Epithelial cell of esophagus (primary cell): ENCODE results near the gene SAT2.
"Not testable (repeated sequence)": the region's sequence is repeated elsewhere in the genome, so short reads cannot be mapped to it uniquely, and the experiment has no call there.

Experiments used
- DNase-seq: peaks from one replicate; pipeline ENCODE4 v3.0.0; 2010; ENCODE audit warnings: low read depth
- H3K4me3 ChIP-seq: 2 replicates; pipeline ENCODE4 v1.5.1; 2011; ENCODE audit warnings: mild to moderate bottlenecking, low read length, control low read depth
- CTCF ChIP-seq: IDR thresholded peaks from 2 replicates; pipeline ENCODE4 v1.5.1; 2011; ENCODE audit warnings: low read depth, mild to moderate bottlenecking, low read length, control low read depth, inconsistent platforms; ENCODE audit not compliant: insufficient read depth; ENCODE audit errors: missing control alignments

SAT2 gene

GRCh38 chr17:7612294-7612640 is 15.4 kb downstream of the SAT2 start:
- no peak overlapping the region for H3K4me3 ChIP-seq
- TF ChIP-seq CTCF: no peak
- DNase-seq: no peak

- no peak for DNase-seq
- TF ChIP-seq CTCF: no peak
- H3K4me3 ChIP-seq: no peak overlapping the region
These were observed 15.9 kb downstream of the SAT2 start for GRCh38 chr17:7611635-7612293.

GRCh38 chr17:7610641-7611040 is 17.0 kb downstream of the SAT2 start:
- no peak overlapping the region for H3K4me3 ChIP-seq
- TF ChIP-seq CTCF: no peak
- no peak for DNase-seq

DNA sequence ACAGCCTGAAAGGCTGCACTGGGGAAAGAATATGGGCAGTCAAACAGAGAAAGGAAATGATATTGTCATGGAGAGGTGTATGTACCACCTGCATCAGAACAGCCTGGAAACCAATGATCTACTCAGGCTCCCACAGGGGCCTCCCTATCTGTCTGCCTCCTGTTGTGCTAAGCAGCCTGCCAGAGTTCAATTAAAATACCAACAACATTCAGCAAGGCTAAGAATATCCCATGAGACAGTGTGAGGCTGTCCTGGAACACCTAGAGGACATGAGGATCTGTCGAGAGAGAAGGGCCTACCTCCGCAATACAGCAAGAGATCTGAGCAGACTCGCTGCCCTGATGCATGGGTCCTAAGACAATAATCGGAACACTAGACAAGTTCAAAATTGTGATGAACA is 21.3 kb downstream of the SAT2 start:
- no peak overlapping the region for H3K4me3 ChIP-seq
- DNase-seq: no peak
- no peak for TF ChIP-seq CTCF

GRCh38 chr17:7597561-7597960 is 30.1 kb downstream of the SAT2 start:
- H3K4me3 ChIP-seq: not testable (repeated sequence)

GRCh38 chr17:7593296-7593695 is 34.3 kb downstream of the SAT2 start:
- no peak for TF ChIP-seq CTCF
- no peak overlapping the region for H3K4me3 ChIP-seq
- DNase-seq: no peak

More at GRCh38 chr17:7597561-7597960, 30.1 kb downstream of the SAT2 start:
- DNase-seq: not testable (repeated sequence)

DNA sequence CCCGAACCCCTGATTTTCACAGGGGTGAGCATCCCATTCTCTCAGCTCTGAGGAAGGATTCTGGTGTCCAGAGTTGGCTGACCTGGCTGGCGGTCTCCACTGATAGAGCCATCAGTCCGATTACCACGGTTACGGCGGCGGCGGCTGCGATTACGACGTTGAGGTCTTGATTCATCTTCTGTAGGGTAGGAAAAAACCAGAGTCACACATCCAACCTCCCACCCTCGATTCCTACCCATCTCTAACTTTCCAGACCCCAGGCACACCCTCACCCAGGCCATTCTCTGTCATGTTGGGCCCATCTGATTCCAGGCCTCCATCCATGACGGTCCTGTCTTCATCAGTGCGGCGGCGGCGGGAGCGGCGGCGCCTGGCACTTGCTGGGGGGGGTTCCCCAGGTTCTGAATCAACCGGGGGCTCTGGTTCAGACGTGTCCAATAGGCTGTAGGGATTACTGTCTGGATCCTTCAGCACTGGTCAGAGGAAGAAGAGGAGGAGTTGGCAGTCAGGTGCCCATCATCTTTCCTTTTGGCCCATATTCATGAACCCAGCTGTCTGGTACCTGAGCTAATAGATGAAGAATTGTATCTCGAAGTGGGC is 35.1 kb downstream of the SAT2 start:
- TF ChIP-seq CTCF: no peak
- H3K4me3 ChIP-seq: no peak overlapping the region

More for the DNA sequence above, 35.1 kb downstream of the SAT2 start:
- no peak for DNase-seq
